GM23338 (cell line): ENCODE measurements around the gene TMED9. TPM values are rescaled to one million over a fixed set of nuclear protein-coding genes. Genes with fewer than 3 reads are reported as not detected.

Experiments
- ATAC-seq: fragments of 200-7000 bp; cut with Tn5 transposase; 3 replicates; pipeline ENCODE4 v1.9.1; 2020
- DNase-seq: peaks from one replicate; pipeline ENCODE4 v3.0.0-alpha.2; 2015; ENCODE audit warnings: low spot score
- H2AFZ ChIP-seq: fragments of 200-600 bp; sonication (generic); 2 replicates; pipeline ENCODE4 v1.8.0; 2016; ENCODE audit warnings: antibody characterized with exemption, mild to moderate bottlenecking, moderate library complexity
- H3F3A ChIP-seq: fragments of 200-600 bp; sonication (generic); replicated peaks from 2 replicates; pipeline ENCODE4 v1.8.0; 2017; ENCODE audit warnings: antibody characterized with exemption, mixed run types, low read depth
- H3K27ac ChIP-seq: fragments of 200-600 bp; sonication (generic); 2 replicates; pipeline ENCODE4 v1.6.1; 2016; ENCODE audit warnings: low read depth
- H3K27me3 ChIP-seq: fragments of 200-600 bp; sonication (generic); 2 replicates; pipeline ENCODE4 v1.8.0; 2016; ENCODE audit warnings: mild to moderate bottlenecking, mixed run types, moderate library complexity; ENCODE audit not compliant: insufficient read depth
- H3K36me3 ChIP-seq: fragments of 200-600 bp; sonication (generic); 2 replicates; pipeline ENCODE4 v1.8.0; 2016; ENCODE audit warnings: mild to moderate bottlenecking; ENCODE audit not compliant: insufficient read depth
- H3K4me1 ChIP-seq: fragments of 200-600 bp; sonication (generic); 2 replicates; pipeline ENCODE4 v1.8.0; 2016; ENCODE audit warnings: mild to moderate bottlenecking, moderate library complexity; ENCODE audit not compliant: insufficient read depth
- H3K4me2 ChIP-seq: fragments of 200-600 bp; sonication (generic); 2 replicates; pipeline ENCODE4 v1.7.1; 2017; ENCODE audit warnings: mixed run types
- H3K4me3 ChIP-seq: fragments of 200-600 bp; sonication (generic); 2 replicates; pipeline ENCODE4 v1.6.1; 2016; ENCODE audit warnings: mixed run types
- H3K79me2 ChIP-seq: fragments of 200-600 bp; sonication (generic); replicated peaks from 2 replicates; pipeline ENCODE4 v1.8.0; 2017; ENCODE audit warnings: mild to moderate bottlenecking; ENCODE audit not compliant: insufficient read depth
- H3K9me2 ChIP-seq: fragments of 200-600 bp; sonication (generic); 2 replicates; pipeline ENCODE4 v1.8.0; 2017; ENCODE audit not compliant: insufficient read depth
- H4K20me1 ChIP-seq: fragments of 200-600 bp; sonication (generic); replicated peaks from 2 replicates; pipeline ENCODE4 v1.8.0; 2017; ENCODE audit warnings: mild to moderate bottlenecking; ENCODE audit not compliant: insufficient read depth
- H3K27ac Mint-ChIP-seq: 2 replicates; pipeline ENCODE4 v1.8.0; 2020; ENCODE audit warnings: inconsistent platforms, mild to moderate bottlenecking, moderate library complexity, mixed read lengths
- H3K27me3 Mint-ChIP-seq: 3 replicates; pipeline ENCODE4 v1.8.0; 2022; ENCODE audit warnings: low read depth, mild to moderate bottlenecking, moderate library complexity, mixed read lengths, inconsistent platforms; ENCODE audit not compliant: insufficient read depth, poor library complexity
- H3K36me3 Mint-ChIP-seq: 3 replicates; pipeline ENCODE4 v1.8.0; 2021; ENCODE audit warnings: low read depth, mild to moderate bottlenecking, inconsistent platforms, moderate library complexity, mixed read lengths
- H3K4me1 Mint-ChIP-seq: 3 replicates; pipeline ENCODE4 v1.8.0; 2020; ENCODE audit warnings: mild to moderate bottlenecking, inconsistent platforms, mixed read lengths
- H3K4me3 Mint-ChIP-seq: 3 replicates; pipeline ENCODE4 v1.8.0; 2021; ENCODE audit warnings: moderate library complexity, mild to moderate bottlenecking, inconsistent platforms, mixed read lengths
- H3K9me3 Mint-ChIP-seq: 3 replicates; pipeline ENCODE4 v1.8.0; 2020; ENCODE audit warnings: moderate library complexity, mild to moderate bottlenecking, inconsistent platforms, mixed read lengths
- CREB1 ChIP-seq: fragments of 250-450 bp; sonication (Bioruptor Pico); IDR thresholded peaks from 2 replicates; pipeline ENCODE4 v1.5.0; 2020; ENCODE audit warnings: low read depth, mild to moderate bottlenecking, moderate library complexity
- EZH2 ChIP-seq: fragments of 200-600 bp; sonication (generic); IDR thresholded peaks from one replicate; pipeline ENCODE4 v1.8.0; 2017; ENCODE audit warnings: antibody characterized with exemption, mild to moderate bottlenecking, low read depth; ENCODE audit not compliant: unreplicated experiment
- EZH2phosphoT487 ChIP-seq: fragments of 200-600 bp; sonication (generic); IDR thresholded peaks from one replicate; pipeline ENCODE4 v1.8.1; 2018; ENCODE audit warnings: antibody characterized with exemption; ENCODE audit not compliant: unreplicated experiment
- JUNB ChIP-seq: IDR thresholded peaks from one replicate; pipeline ENCODE4 v1.6.1; 2016; ENCODE audit warnings: antibody characterized with exemption; ENCODE audit not compliant: unreplicated experiment
- NANOG ChIP-seq: IDR thresholded peaks from 2 replicates; pipeline ENCODE4 v1.6.1; 2016; ENCODE audit warnings: antibody characterized with exemption, borderline replicate concordance
- POLR2AphosphoS5 ChIP-seq: IDR thresholded peaks from 2 replicates; pipeline ENCODE4 v1.6.1; 2016; ENCODE audit warnings: antibody characterized with exemption, low read depth
- STAT1 ChIP-seq: IDR thresholded peaks from one replicate; pipeline ENCODE4 v1.6.1; 2016; ENCODE audit warnings: antibody characterized with exemption; ENCODE audit not compliant: unreplicated experiment
- ZNF114 ChIP-seq: fragments of 250-450 bp; sonication (Bioruptor Pico); IDR thresholded peaks from 2 replicates; pipeline ENCODE4 v1.5.0; 2020; ENCODE audit warnings: mild to moderate bottlenecking, moderate library complexity
- ZNF331 ChIP-seq: fragments of 250-450 bp; sonication (Bioruptor Pico); IDR thresholded peaks from 2 replicates; pipeline ENCODE4 v1.5.0; 2020; ENCODE audit warnings: low read depth, mild to moderate bottlenecking, moderate library complexity
- polyA plus RNA-seq: library from polyadenylated mRNA; unstranded; fragments of >200 nt; fragmentation: Nextera tagmentation; extraction: Ambion mirVana; gene quantifications from 2 replicates; pipeline ENCODE4 v1.2.1, GENCODE V29; 2016
- total RNA-seq: library from RNA; depleted of rRNA; stranded (reverse); fragments of >200 nt; shearing (Covaris generic); gene quantifications from 2 replicates; pipeline ENCODE4 v1.2.3, GENCODE V29; 2014
- TF ChIP-seq, protein P1 (sequence below), 2 experiments: fragments of 200-600 bp in 1 of 2; sonication (generic) in 1 of 2; conservative IDR thresholded peaks; 2 replicates each; pipeline versions ENCODE4 v1.5.1 to v1.6.1; 2016 to 2017; ENCODE audit warnings: antibody characterized with exemption in 2 of 2, low read depth in 2 of 2, mild to moderate bottlenecking in 2 of 2, moderate library complexity in 1 of 2
- TF ChIP-seq, protein P2 (sequence below): IDR thresholded peaks from 2 replicates; pipeline ENCODE4 v1.6.1; 2016; ENCODE audit warnings: antibody characterized with exemption
- TF ChIP-seq, protein P3 (sequence below): fragments of 250-450 bp; sonication (Bioruptor Pico); IDR thresholded peaks from 2 replicates; pipeline ENCODE4 v1.5.0; 2020; ENCODE audit warnings: mild to moderate bottlenecking, moderate library complexity
- TF ChIP-seq, protein P4 (sequence below): IDR thresholded peaks from one replicate; pipeline ENCODE4 v1.6.1; 2018; ENCODE audit warnings: antibody characterized with exemption; ENCODE audit not compliant: unreplicated experiment

TMED9 gene
- total and polyA plus RNA-seq, 2 experiments from 2014 or later: 77.2 to 130 TPM

DNA sequence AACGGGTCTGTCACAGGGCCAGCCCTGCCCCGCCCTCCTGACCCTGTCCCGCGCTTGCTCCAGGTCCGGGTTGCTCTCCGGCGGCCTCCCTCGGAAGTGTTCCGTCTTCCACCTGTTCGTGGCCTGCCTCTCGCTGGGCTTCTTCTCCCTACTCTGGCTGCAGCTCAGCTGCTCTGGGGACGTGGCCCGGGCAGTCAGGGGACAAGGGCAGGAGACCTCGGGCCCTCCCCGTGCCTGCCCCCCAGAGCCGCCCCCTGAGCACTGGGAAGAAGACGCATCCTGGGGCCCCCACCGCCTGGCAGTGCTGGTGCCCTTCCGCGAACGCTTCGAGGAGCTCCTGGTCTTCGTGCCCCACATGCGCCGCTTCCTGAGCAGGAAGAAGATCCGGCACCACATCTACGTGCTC lies 12.1 kb downstream of the TMED9 start:
- TF ChIP-seq ZNF331 (CRISPR knock-in tag) (no peak), POLR2AphosphoS5 (no peak), NANOG (no peak), JUNB (no peak), EZH2 (no peak), STAT1 (no peak), CREB1 (no peak), ZNF114 (CRISPR knock-in tag) (no peak), EZH2phosphoT487 (no peak)
- TF ChIP-seq, protein P1, sequence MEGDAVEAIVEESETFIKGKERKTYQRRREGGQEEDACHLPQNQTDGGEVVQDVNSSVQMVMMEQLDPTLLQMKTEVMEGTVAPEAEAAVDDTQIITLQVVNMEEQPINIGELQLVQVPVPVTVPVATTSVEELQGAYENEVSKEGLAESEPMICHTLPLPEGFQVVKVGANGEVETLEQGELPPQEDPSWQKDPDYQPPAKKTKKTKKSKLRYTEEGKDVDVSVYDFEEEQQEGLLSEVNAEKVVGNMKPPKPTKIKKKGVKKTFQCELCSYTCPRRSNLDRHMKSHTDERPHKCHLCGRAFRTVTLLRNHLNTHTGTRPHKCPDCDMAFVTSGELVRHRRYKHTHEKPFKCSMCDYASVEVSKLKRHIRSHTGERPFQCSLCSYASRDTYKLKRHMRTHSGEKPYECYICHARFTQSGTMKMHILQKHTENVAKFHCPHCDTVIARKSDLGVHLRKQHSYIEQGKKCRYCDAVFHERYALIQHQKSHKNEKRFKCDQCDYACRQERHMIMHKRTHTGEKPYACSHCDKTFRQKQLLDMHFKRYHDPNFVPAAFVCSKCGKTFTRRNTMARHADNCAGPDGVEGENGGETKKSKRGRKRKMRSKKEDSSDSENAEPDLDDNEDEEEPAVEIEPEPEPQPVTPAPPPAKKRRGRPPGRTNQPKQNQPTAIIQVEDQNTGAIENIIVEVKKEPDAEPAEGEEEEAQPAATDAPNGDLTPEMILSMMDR (conservative IDR thresholded peaks at IDR 0.05; ENCODE audit: low read depth in 2 of 2): no peak
- TF ChIP-seq, protein P2, sequence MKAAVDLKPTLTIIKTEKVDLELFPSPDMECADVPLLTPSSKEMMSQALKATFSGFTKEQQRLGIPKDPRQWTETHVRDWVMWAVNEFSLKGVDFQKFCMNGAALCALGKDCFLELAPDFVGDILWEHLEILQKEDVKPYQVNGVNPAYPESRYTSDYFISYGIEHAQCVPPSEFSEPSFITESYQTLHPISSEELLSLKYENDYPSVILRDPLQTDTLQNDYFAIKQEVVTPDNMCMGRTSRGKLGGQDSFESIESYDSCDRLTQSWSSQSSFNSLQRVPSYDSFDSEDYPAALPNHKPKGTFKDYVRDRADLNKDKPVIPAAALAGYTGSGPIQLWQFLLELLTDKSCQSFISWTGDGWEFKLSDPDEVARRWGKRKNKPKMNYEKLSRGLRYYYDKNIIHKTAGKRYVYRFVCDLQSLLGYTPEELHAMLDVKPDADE: no peak
- TF ChIP-seq, protein P3, sequence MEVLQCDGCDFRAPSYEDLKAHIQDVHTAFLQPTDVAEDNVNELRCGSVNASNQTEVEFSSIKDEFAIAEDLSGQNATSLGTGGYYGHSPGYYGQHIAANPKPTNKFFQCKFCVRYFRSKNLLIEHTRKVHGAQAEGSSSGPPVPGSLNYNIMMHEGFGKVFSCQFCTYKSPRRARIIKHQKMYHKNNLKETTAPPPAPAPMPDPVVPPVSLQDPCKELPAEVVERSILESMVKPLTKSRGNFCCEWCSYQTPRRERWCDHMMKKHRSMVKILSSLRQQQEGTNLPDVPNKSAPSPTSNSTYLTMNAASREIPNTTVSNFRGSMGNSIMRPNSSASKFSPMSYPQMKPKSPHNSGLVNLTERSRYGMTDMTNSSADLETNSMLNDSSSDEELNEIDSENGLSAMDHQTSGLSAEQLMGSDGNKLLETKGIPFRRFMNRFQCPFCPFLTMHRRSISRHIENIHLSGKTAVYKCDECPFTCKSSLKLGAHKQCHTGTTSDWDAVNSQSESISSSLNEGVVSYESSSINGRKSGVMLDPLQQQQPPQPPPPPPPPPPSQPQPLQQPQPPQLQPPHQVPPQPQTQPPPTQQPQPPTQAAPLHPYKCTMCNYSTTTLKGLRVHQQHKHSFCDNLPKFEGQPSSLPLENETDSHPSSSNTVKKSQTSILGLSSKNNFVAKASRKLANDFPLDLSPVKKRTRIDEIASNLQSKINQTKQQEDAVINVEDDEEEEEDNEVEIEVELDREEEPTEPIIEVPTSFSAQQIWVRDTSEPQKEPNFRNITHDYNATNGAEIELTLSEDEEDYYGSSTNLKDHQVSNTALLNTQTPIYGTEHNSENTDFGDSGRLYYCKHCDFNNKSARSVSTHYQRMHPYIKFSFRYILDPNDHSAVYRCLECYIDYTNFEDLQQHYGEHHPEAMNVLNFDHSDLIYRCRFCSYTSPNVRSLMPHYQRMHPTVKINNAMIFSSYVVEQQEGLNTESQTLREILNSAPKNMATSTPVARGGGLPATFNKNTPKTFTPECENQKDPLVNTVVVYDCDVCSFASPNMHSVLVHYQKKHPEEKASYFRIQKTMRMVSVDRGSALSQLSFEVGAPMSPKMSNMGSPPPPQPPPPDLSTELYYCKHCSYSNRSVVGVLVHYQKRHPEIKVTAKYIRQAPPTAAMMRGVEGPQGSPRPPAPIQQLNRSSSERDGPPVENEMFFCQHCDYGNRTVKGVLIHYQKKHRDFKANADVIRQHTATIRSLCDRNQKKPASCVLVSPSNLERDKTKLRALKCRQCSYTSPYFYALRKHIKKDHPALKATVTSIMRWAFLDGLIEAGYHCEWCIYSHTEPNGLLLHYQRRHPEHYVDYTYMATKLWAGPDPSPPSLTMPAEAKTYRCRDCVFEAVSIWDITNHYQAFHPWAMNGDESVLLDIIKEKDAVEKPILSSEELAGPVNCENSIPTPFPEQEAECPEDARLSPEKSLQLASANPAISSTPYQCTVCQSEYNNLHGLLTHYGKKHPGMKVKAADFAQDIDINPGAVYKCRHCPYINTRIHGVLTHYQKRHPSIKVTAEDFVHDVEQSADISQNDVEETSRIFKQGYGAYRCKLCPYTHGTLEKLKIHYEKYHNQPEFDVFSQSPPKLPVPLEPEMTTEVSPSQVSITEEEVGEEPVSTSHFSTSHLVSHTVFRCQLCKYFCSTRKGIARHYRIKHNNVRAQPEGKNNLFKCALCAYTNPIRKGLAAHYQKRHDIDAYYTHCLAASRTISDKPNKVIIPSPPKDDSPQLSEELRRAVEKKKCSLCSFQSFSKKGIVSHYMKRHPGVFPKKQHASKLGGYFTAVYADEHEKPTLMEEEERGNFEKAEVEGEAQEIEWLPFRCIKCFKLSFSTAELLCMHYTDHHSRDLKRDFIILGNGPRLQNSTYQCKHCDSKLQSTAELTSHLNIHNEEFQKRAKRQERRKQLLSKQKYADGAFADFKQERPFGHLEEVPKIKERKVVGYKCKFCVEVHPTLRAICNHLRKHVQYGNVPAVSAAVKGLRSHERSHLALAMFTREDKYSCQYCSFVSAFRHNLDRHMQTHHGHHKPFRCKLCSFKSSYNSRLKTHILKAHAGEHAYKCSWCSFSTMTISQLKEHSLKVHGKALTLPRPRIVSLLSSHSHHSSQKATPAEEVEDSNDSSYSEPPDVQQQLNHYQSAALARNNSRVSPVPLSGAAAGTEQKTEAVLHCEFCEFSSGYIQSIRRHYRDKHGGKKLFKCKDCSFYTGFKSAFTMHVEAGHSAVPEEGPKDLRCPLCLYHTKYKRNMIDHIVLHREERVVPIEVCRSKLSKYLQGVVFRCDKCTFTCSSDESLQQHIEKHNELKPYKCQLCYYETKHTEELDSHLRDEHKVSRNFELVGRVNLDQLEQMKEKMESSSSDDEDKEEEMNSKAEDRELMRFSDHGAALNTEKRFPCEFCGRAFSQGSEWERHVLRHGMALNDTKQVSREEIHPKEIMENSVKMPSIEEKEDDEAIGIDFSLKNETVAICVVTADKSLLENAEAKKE (CRISPR knock-in tag): no peak
- TF ChIP-seq, protein P4, sequence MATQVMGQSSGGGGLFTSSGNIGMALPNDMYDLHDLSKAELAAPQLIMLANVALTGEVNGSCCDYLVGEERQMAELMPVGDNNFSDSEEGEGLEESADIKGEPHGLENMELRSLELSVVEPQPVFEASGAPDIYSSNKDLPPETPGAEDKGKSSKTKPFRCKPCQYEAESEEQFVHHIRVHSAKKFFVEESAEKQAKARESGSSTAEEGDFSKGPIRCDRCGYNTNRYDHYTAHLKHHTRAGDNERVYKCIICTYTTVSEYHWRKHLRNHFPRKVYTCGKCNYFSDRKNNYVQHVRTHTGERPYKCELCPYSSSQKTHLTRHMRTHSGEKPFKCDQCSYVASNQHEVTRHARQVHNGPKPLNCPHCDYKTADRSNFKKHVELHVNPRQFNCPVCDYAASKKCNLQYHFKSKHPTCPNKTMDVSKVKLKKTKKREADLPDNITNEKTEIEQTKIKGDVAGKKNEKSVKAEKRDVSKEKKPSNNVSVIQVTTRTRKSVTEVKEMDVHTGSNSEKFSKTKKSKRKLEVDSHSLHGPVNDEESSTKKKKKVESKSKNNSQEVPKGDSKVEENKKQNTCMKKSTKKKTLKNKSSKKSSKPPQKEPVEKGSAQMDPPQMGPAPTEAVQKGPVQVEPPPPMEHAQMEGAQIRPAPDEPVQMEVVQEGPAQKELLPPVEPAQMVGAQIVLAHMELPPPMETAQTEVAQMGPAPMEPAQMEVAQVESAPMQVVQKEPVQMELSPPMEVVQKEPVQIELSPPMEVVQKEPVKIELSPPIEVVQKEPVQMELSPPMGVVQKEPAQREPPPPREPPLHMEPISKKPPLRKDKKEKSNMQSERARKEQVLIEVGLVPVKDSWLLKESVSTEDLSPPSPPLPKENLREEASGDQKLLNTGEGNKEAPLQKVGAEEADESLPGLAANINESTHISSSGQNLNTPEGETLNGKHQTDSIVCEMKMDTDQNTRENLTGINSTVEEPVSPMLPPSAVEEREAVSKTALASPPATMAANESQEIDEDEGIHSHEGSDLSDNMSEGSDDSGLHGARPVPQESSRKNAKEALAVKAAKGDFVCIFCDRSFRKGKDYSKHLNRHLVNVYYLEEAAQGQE: no peak
- H3K27ac ChIP-seq: no peak overlapping the region

More for the DNA sequence above, 12.1 kb downstream of the TMED9 start:
- Mint-ChIP-seq H3K4me1 (peaks cover 29% of the 10 kb centered on the region), H3K27me3 (peaks cover 17% of the 10 kb centered on the region), H3K36me3 (peaks cover 8% of the 10 kb centered on the region; the same call in 1 of the 3 replicates), H3K27ac (no peak overlapping the region), H3K9me3 (peaks cover 2% of the 10 kb centered on the region; the same call in 1 of the 3 replicates), H3K4me3 (no peak overlapping the region)
- Histone ChIP-seq H3F3A (peaks cover 11% of the 10 kb centered on the region; the same call in 1 of the 2 replicates), H3K9me2 (no peaks in the 10 kb centered on the region), H3K79me2 (peaks cover 5% of the 10 kb centered on the region; the same call in 1 of the 2 replicates), H3K36me3 (no peaks in the 10 kb centered on the region), H3K4me2 (no peak overlapping the region), H4K20me1 (peaks cover 6% of the 10 kb centered on the region; the same call in 1 of the 2 replicates), H3K27me3 (peaks cover 7% of the 10 kb centered on the region; the same call in 1 of the 2 replicates), H3K4me3 (no peak overlapping the region), H3K4me1 (peaks cover 14% of the 10 kb centered on the region), H2AFZ (no peak overlapping the region)
- DNase-seq: no peak
- no peak for ATAC-seq
